Stimulated activated CD8-positive, alpha-beta memory T cell treated with anti-CD3 and anti-CD28 coated beads, Interleukin-15, amount 100 ng/mL, for 24 hours (primary cell): ENCODE measurements around the gene UBTF.

ENCODE experiments used
- DNase-seq: peaks from one replicate; pipeline ENCODE4 v3.0.0-alpha.2; 2020; ENCODE audit warnings: low read depth

Gene UBTF

DNA sequence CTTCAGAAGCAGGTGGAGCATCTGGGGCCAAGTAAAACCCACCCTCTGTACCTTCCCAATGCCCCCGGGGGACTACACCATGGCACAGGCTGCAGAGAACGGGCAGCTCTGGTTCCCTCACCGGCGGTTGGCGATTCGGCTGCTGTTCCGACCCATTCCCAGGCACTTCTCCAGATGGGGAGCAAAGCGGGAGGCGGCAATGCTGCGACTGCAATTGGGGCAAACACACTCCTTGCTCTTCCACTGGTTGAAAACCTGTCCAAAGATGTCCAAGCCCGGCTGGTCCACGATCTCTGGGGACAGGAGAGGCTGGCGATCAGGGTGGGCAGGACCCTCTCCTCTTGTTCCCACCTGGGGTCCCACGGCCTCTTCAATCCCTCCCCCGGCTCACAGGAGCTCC lies 22.4 kb downstream of the UBTF start:
- DNase-seq, result no peak

DNA sequence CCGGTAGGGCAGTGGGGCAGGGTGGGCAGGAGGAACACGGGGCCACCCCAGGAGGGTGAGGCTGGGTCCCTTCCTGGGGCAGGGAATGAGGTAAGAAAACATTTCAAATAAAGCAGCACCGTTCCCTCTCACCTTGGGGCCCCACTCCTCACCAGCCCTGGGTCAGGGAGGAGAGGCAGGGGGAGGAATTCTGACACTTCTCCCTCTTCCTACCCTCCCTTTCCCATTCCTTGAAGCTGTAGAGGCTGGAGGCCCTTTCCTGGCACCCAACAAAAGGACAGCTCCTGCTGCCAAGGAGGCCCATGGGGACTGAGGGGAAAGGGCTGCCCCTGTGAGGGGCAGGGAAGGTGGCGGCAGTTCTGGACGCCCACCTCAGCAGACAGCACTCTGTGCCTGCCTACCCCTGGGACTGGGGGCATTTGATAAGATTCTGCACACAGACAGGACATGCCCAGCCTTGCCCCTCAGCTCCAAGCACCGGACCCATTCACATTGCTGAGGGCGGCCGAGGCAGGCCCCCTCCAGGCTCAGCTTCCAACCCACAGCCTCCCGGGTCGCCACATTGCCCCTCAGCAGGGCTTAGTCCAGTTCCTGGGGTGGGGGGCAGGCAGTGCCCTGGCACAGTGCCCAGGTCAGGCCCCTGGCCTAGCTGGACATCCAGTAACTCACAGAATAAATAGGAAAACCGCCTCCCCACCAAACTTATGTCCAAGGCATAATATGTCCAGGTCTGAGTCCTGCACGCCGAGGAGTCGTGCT lies 26.0 kb downstream of the UBTF start:
- DNase-seq, result no peak

DNA sequence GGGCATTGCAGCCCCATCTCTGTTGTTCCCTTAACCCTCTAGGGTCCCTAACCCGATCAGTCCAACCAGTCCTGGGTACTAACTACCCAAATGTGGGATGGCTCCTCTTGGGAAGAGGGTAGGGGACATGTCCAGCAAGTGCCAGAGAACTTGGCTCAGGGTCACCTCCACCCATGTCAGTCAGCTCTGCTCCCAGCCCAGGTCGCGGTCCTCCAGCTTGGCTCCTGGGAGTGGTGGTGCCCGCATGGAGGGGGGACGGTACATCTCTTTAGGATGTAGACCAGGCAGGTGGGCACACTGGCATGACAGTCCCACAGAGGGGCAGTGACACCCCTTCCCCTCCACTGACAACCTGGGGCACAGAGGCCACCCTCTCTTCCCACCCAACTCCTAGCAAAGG lies 26.7 kb downstream of the UBTF start:
- DNase-seq, result no peak

DNA sequence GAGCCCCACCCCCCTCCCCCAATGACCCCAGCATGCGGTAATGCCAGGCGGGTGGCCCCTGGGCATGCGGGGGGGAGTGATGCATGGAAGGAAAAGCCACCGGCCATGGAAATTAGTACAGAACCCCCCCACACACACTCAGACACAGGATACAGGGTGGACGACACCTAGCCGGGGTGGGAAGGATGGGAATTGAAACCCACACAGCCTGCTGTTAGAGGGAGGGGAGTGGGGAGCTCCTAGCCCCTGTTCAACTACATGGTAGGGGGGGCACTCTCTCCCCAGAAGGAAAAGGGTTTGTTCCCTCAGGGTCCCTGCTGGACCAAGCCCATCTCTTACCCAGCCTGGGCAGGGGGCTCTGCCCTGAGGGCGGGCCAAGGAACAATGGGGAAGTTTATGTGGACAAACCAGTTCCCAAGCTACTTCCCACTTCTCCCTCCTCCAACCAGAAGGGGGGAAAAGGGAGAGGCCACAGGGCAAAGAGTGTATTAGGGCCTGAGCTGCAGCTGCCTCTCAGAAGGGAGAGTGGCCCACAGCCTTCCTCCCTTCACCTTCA lies 27.5 kb downstream of the UBTF start:
- no peak for DNase-seq

DNA sequence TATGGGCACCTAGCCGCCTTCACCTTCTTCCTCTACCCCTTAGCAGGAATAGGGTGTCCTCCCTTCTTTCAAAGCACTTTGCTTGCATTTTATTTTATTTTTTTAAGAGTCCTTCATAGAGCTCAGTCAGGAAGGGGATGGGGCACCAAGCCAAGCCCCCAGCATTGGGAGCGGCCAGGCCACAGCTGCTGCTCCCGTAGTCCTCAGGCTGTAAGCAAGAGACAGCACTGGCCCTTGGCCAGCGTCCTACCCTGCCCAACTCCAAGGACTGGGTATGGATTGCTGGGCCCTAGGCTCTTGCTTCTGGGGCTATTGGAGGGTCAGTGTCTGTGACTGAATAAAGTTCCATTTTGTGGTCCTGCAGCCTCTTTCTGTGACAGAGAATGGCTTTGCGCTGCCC lies 28.1 kb downstream of the UBTF start:
- DNase-seq, result no peak

DNA sequence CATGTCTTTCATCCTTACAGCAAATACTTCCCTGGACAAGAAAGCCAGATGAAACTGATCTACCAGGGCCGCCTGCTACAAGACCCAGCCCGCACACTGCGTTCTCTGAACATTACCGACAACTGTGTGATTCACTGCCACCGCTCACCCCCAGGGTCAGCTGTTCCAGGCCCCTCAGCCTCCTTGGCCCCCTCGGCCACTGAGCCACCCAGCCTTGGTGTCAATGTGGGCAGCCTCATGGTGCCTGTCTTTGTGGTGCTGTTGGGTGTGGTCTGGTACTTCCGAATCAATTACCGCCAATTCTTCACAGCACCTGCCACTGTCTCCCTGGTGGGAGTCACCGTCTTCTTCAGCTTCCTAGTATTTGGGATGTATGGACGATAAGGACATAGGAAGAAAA lies 29.0 kb downstream of the UBTF start:
- no peak for DNase-seq

DNA sequence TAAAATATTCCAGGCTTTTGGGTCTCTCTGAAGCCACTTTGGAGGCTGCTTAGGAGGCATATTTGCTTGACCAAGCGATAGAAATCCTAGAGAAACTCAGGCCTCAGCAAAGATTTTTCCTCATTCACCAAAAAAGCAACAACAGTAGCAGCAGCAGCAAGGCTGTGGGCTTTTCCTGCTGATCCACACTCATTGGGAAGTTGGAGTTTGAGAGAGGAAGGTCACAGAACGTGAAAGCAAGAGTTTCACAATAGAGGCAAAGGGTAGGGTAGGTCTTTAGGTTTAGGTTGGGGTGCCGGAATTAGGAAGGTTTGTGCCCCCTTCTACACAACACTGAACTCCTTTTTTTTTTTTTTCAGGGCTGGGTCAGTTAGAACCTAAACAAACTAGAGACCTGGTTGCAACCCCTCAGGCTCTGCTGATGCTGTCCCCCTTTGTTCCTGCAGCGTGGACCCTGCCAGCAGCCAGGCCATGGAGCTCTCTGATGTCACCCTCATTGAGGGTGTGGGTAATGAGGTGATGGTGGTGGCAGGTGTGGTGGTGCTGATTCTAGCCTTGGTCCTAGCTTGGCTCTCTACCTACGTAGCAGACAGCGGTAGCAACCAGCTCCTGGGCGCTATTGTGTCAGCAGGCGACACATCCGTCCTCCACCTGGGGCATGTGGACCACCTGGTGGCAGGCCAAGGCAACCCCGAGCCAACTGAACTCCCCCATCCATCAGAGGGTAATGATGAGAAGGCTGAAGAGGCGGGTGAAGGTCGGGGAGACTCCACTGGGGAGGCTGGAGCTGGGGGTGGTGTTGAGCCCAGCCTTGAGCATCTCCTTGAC lies 30.7 kb downstream of the UBTF start:
- no peak for DNase-seq

DNA sequence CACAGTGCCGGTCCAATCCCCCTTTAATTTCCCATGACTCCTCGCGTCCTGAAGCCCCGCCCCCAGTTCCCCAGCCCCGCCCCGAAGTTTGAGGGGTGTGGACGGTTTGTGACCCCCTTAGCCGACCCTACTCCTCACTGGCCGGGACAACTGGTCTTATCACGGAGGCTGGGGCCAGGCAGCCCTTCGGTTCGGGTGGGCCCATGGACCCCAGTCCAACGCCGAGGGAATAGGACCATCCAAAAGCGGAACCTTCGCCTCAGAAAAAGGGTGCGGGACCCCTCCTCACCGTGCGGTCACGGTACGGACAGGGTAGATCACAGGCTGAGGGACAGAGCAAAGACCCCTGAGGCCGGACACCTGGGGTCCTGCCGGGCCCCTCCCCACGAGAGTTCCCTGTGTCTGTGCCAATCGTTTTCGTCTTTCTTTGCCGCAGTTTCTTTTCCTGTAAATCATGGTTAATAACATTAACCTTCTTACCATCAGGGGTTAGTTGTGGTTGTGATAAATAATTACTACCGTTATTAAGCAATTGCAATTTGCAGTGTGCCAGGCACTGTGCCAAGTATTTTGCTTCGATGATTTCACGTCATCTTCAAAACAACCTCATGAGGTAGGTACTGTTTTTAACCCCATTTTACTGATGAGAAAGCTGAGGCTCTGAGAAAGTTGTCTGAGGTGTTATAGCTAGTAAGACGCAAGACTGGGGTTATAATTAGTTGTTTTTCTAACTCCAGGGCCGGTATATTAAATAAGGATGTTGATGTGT lies 32.2 kb downstream of the UBTF start:
- DNase-seq, result no peak

DNA sequence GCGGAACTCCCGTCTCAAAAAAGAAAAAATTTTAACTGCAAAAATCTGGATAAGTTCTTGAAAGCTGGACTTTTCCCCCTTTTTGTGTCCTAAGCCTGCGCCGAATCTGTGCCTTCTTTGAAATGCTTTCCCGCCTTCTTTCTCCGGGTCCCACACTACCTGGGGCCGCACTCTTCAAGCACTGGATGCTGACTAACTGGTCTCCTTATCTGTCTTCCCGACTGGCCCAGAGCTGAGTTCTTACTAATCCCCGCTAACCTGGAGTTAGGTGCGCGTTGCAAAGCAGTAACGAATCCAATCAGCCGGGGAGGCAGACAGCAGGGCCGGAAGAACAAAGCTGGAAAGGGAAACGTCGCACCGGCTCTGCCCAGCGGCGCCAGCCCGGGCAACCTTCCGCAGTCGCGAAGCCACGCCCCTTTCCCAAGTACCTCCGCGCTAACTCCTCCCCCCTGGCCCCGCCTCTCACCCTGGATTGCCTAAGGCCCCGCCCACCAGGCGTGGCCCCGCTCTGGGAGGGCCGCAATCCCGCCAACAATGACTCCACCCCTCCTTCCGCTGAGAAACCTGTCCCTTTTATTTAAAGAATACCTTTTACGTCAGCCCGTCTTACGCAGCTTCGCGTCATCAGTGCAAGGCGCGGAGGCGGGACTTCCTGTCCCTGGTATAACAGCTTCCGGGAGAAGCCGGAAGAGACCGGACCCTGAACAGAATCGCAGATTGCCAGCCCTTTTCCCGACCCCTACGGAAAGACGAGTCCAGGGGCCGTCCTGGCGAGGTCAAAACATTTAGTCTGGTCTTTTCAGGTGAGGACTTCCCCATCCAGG lies 33.0 kb downstream of the UBTF start, which contains the start of gene TMUB2:
Gene TMUB2 (plus strand): TSS at position 666 of the 824 bp plus-strand sequence. CDS start 737 bp downstream, outside the sequence.
- DNase-seq, result peak; percentile 98

DNA sequence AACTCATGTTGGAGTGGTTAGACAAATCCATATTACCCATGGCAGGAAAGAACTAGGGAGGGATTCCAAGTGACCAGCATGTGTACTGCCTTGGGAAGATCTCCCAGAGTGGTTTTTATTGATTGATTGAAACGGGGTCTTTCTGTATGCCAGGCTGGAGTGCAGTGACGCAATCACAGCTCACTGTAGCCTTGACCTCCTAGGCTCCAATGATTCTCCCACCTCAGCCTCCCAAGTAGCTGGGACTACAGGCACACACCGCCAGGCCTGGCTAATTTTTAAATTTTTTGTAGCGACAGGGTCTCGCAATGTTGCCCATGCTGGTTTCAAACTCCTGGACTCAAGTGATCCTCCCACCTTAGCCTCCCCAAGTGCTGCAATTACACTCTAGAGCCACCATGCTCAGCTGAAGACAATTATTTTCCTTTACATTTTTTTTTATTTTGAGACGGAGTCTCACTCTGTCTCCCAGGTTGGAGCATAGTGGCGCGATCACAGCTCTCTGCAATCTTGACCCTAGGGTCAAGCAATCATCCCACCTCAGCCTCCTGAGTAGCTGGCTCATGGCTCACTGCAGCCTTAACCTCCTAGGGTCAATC lies 35.2 kb downstream of the UBTF start:
- DNase-seq, result no peak

DNA sequence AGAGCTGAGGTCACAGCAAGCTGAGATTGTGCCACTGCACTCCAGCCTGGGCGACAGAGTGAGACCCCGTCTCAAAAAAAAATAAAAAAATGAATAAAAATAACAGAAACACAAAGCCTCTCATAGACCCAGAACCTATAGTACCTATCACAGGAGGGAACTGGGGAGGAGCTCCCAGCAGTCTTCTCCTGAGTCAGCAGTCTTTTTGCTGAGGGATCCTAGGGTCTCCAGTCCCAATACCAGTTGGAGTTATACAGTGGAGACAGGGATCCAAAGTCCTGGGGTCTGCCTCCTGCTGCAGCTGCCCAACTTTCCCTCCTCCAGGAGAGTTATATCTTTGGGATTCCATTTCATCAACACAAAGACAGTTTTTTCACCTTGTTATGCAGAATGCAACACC lies 36.5 kb downstream of the UBTF start:
- DNase-seq, result no peak

DNA sequence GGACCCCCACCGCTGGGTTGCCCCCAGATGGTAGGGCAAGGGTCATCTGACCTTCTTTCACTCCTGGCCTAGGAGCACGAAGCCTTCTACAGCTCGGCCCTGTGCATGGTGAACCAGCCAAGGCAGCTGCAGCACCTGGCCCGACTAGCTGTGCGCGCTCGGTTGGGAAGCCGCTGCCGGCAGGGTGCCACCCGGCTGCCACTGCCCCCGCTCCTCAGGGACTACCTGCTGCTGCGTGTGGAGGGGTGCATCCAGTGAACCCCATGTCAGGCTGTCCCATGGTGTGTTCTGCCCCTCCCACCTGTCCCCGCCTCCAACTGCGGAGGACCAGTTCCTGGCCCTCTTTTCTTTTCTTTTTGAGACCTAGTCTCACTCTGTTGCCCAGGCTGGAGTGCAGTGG lies 41.3 kb downstream of the UBTF start:
- DNase-seq, result no peak

DNA sequence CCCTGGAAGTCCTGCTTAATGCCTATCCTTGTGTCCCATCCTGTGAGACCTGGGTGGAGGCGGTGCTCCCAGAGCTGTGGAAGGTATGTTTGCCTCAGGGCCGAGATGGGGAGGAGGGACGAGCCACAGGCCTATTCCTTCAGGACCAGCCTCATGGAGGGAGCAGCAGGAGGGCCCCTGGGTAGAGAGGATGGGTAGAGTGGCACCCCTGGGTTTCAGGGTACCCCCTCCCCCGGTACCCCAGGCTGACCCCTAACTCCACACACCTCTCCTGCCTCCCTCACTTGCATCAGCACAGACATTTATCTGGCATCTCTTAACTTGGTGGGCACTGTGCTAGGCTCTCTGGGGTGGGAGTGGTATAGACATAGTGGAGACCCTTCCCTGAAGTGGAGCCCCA lies 41.8 kb downstream of the UBTF start:
- no peak for DNase-seq

DNA sequence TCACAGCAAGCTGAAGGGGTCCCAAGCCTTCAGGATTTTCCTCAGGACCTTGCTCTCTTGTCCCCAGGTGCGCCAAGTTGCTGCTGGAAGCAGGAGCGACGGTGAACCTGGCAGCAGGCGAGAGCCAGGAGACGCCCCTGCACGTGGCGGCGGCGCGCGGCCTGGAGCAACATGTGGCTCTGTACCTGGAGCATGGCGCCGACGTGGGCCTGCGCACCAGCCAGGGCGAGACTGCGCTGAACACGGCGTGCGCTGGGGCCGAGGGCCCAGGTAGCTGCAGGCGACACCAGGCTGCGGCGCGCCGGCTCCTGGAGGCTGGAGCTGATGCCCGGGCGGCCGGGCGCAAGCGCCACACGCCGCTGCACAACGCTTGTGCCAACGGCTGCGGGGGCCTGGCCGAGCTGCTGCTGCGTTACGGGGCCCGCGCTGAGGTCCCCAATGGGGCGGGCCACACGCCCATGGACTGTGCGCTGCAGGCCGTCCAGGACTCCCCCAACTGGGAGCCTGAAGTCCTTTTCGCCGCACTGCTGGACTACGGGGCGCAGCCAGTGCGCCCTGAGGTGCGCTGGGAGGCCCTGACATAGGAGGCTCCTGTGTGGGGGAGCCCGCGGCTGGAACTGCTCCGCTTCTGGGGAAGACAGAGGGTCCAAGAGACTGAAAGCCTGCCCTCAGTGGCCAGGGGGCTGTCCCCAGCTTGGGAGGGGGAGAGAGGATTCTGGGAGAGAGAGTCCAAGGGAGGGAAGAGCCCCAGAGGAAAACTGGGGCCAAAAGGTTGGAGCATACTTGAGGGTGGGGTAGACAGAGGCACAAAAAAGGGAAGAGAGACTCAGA lies 42.6 kb downstream of the UBTF start:
- DNase-seq, result no peak

DNA sequence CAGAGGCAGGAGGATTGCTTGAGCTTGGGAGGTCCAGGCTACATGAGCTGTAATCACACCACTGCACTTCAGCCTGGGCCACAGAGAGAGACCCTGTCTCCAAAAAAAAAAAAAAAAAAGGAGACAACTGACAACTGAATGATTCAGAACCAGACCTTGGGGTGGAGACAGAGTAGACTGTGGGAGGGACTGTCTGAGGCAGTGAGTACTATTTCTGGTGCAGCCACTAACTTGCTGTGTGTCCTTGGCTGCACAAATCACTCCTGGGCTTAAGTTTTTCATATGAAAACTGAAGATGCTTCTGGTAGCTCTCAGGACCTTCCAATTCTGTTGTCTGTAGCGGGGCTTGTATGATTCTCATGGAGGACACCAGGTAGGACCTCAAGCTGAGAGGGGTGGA lies 43.2 kb downstream of the UBTF start:
- DNase-seq, result no peak

DNA sequence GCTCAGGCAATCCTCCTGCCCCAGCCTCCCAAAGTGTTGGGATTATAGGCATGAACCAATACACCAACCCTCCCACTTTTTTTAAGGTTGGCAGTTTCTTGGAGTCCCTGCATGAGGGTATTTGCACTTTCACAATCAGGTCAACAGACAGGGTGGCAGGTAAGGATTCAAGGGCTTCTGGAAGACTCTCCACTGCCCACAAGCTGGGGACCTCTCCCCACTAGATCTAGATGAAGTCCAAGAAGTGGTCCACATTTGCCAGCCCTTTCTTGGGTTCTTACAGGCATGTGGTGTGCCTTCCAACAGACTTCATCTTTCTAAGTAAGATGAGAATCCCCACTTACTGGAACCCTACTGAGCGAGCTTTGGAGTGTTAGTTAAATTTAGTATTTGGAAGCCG lies 45.0 kb downstream of the UBTF start:
- DNase-seq, result no peak

DNA sequence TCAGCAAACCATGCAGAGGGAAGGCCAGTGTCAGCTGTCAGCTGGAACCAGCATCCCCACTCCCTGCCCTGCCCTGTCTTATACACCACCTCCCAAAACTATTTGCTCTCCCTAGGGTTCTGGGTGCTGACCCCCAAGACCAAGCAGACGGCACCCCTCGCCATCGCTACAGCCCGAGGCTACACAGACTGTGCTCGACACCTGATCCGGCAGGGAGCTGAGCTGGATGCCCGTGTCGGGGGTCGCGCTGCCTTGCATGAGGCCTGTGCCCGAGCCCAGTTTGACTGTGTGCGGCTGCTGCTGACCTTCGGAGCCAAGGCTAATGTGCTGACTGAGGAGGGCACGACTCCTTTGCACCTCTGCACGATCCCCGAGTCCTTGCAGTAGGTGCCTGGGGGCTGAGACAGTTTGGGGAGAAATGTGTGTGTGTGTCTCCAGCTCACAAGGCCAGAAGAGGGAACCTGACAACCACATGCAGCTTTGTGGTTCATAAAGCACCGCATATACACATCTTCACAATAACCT lies 47.5 kb downstream of the UBTF start:
- DNase-seq, result no peak

DNA sequence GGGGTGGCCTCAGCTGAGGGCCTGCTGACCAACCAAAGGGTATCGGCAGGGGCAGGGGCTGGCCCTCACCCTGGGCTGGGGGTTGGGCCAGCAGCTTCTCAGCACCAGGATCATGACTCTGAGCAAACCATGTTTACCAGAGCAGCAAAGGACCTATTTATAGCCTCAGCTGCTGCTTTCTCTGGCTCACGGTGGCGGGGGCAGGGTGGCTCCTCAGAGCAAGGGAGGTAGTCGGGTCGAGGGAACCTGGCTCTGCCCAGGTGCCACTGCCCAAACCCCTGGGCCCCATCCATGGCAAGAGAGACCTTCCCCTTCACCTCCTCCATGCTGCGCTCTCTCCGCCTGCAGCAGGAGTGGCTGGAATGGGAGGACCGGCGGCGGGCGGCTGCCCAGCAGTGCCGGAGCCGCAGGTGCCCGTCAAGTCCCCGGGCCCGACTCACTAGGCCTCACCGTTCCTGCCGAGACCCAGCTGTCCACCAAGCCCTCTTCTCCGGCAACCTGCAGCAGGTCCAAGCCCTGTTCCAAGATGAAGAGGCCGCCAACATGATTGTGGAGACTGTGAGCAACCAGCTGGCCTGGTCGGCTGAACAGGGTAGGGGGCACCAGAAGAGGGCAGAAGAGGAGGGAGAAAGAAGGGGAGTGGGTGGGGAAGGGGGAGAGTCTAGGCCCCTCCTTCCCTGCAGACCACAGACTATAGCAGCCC lies 48.8 kb downstream of the UBTF start, which contains the start of gene ASB16:
Gene ASB16 (plus strand): TSS at position 206 of the 703 bp plus-strand sequence. CDS start 86 bp downstream, at position 292.
- DNase-seq, result no peak

DNA sequence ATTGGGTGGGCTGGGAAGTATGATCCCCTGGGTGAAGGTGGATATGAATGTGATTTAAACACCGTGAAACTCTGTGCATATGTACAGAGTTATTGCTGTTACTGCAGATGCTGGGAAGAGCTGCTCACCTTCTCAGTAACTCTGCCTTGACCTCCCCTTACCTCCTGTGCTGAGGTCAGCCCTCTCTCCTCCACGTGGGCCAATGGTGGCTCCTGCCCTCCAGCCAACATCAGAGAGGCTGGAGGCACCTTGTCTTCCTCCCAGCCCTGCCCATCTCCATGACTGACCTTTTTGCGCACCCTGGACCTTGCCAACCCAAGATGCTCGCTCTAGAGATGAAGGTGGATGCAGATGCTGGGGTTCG lies 49.4 kb downstream of the UBTF start:
- DNase-seq, result no peak
